K562 (cell line): ENCODE results near the gene PKDREJ. TPM values are rescaled to one million over a fixed set of nuclear protein-coding genes. Genes with fewer than 3 reads are reported as not detected.

Experiments
- ARID1B ChIP-seq: fragments of 450-650 bp; IDR thresholded peaks from 2 replicates; pipeline ENCODE4 v1.6.1; 2016; ENCODE audit warnings: antibody characterized with exemption, mild to moderate bottlenecking, inconsistent platforms
- CEBPZ ChIP-seq: fragments of 150-350 bp; IDR thresholded peaks from 2 replicates; pipeline ENCODE4 v1.6.1; 2014; ENCODE audit warnings: low read depth, mild to moderate bottlenecking, low read length, borderline replicate concordance
- CXXC5 ChIP-seq: fragments of 250-450 bp; sonication (Bioruptor Pico); IDR thresholded peaks from 2 replicates; pipeline ENCODE4 v1.8.0; 2022; ENCODE audit warnings: inconsistent platforms, mild to moderate bottlenecking, moderate library complexity
- ELF1 ChIP-seq: fragments of 200-800 bp; sonication (Bioruptor generic); IDR thresholded peaks from 2 replicates; pipeline ENCODE4 v1.6.1; 2016; ENCODE audit warnings: missing genetic modification characterization, missing compliant biosample characterization
- FUS ChIP-seq: fragments of 200-400 bp; formaldehyde crosslinking; optimal IDR thresholded peaks from 2 replicates; pipeline ENCODE3; 2017; ENCODE audit warnings: low read depth, low read length
- HES1 ChIP-seq: fragments of 450-650 bp; IDR thresholded peaks from 2 replicates; pipeline ENCODE4 v1.6.1; 2016; ENCODE audit warnings: low read depth, mild to moderate bottlenecking, moderate library complexity
- JUND ChIP-seq, 2 experiments: IDR thresholded peaks; 2 replicates in 1 of 2; 3 replicates in 1 of 2; pipeline ENCODE4 v1.6.1; 2011; ENCODE audit warnings: borderline replicate concordance in 2 of 2, low read depth in 2 of 2, low read length in 2 of 2, improper control_type of control experiment in 1 of 2, missing biosample characterization in 1 of 2, missing genetic modification characterization in 1 of 2, missing genetic modification reagents in 1 of 2
- L3MBTL2 ChIP-seq: fragments of 450-650 bp; IDR thresholded peaks from 2 replicates; pipeline ENCODE4 v1.6.1; 2016; ENCODE audit warnings: mild to moderate bottlenecking, moderate library complexity
- MECOM ChIP-seq: fragments of 250-450 bp; sonication (Bioruptor Pico); IDR thresholded peaks from 2 replicates; pipeline ENCODE4 v1.8.0; 2022; ENCODE audit warnings: inconsistent platforms
- MNT ChIP-seq, 2 experiments: fragments of 450-650 bp; conservative IDR thresholded peaks; 2 replicates each; pipeline ENCODE4 v1.6.1; 2017; ENCODE audit warnings: mild to moderate bottlenecking in 2 of 2, moderate library complexity in 2 of 2
- NCOR1 ChIP-seq: fragments of 450-650 bp; IDR thresholded peaks from 2 replicates; pipeline ENCODE4 v1.6.1; 2016; ENCODE audit warnings: mild to moderate bottlenecking, moderate library complexity
- NR2C1 ChIP-seq, 2 experiments: fragments of 450-650 bp; IDR thresholded peaks; 2 replicates each; pipeline ENCODE4 v1.6.1; 2017; ENCODE audit warnings: mild to moderate bottlenecking in 2 of 2, antibody characterized with exemption in 1 of 2, inconsistent platforms in 1 of 2, missing compliant biosample characterization in 1 of 2, missing genetic modification characterization in 1 of 2
- NRF1 ChIP-seq, 2 experiments: fragments of 450-650 bp; IDR thresholded peaks in 1 of 2; conservative IDR thresholded peaks in 1 of 2; 2 replicates each; pipeline ENCODE4 v1.6.1; 2014; ENCODE audit warnings: mild to moderate bottlenecking in 2 of 2
- PML ChIP-seq: IDR thresholded peaks from 2 replicates; pipeline ENCODE4 v1.6.1; 2012; ENCODE audit warnings: low read length, inconsistent platforms
- RBM34 ChIP-seq: fragments of 200-400 bp; formaldehyde crosslinking; IDR thresholded peaks from 2 replicates; pipeline ENCODE4 v1.6.1; 2018; ENCODE audit warnings: low read length, borderline replicate concordance; ENCODE audit not compliant: insufficient read depth
- STAT5A ChIP-seq: IDR thresholded peaks from 2 replicates; pipeline ENCODE4 v1.6.1; 2012; ENCODE audit warnings: low read length, inconsistent platforms, borderline replicate concordance
- TAL1 ChIP-seq: fragments of 450-650 bp; IDR thresholded peaks from 2 replicates; pipeline ENCODE4 v1.6.1; 2016; ENCODE audit warnings: mild to moderate bottlenecking
- VEZF1 ChIP-seq: fragments of 200-800 bp; sonication (Bioruptor generic); IDR thresholded peaks from 2 replicates; pipeline ENCODE4 v1.6.1; 2017; ENCODE audit warnings: missing genetic modification characterization, missing compliant biosample characterization
- ZNF184 ChIP-seq: sonication (generic); formaldehyde crosslinking; IDR thresholded peaks from 2 replicates; pipeline ENCODE4 v1.5.0; 2020; ENCODE audit warnings: missing genetic modification reagents
- polyA plus RNA-seq, 8 experiments: library from polyadenylated mRNA; depleted of rRNA in 4 of 8; stranded (reverse) in 5 of 8; unstranded in 3 of 8; fragments of >200 nt; fragmentation: Nextera tagmentation in 2 of 8; fragmentation: Illumina TruSeq in 1 of 8; extraction: Ambion mirVana in 2 of 8; extraction: Trizol in 1 of 8; gene quantifications; 2 replicates each; pipeline versions ENCODE4 v1.2.1 to v1.2.3, GENCODE V29; 2011 to 2014; ENCODE audit warnings: inconsistent platforms in 1 of 8, missing spikeins in 1 of 8
- total RNA-seq, 7 experiments: library from RNA; depleted of rRNA in 6 of 7; stranded (reverse); fragments of >200 nt in 6 of 7; fragmentation: Illumina TruSeq in 2 of 7; extraction: Trizol in 2 of 7; gene quantifications; 2 replicates each; pipeline versions ENCODE4 v1.2.1 to v1.2.3, GENCODE V29; 2011 to 2021; ENCODE audit warnings: low replicate concordance in 1 of 7

PKDREJ gene
- total and polyA plus RNA-seq, 9 of the 15 experiments (the other 6 are each of a cell fraction or from before 2014, with no cell fraction given), result 0.03 TPM; not detected in 8

- TF ChIP-seq FUS (no peak), ELF1 (tag) (0 out of 2 replicates have a peak, but pooled peaks have one; percentile 21), STAT5A (peak; percentile 57), NCOR1 (peak; percentile 60), RBM34 (no peak), PML (no peak), MECOM (CRISPR knock-in tag) (0 out of 2 replicates have a peak, but pooled peaks have one; percentile 35), ZNF184 (CRISPR knock-in tag) (no peak), ARID1B (peak; percentile 80), CXXC5 (0 out of 2 replicates have a peak, but pooled peaks have one; percentile 26), TAL1 (peak; percentile 61; the same call in 1 of the 2 replicates), JUND (IDR thresholded peaks at IDR 0.05; ENCODE audit: borderline replicate concordance, low read depth, low read length) (no peak), JUND (tag; IDR thresholded peaks at IDR 0.05; ENCODE audit: borderline replicate concordance, low read depth, low read length) (peak; percentile 21; the same call in 1 of the 3 replicates), CEBPZ (no peak), HES1 (no peak), NRF1 (conservative IDR thresholded peaks at IDR 0.05 in 1 of 2, IDR thresholded peaks at IDR 0.05 in 1 of 2) (peak; percentile 90 to 92), L3MBTL2 (peak; percentile 64), NR2C1 (IDR thresholded peaks at IDR 0.05) (no peak), NR2C1 (tag; IDR thresholded peaks at IDR 0.05) (0 out of 2 replicates have a peak, but pooled peaks have one; percentile 30), VEZF1 (CRISPR knock-in tag) (no peak), MNT (conservative IDR thresholded peaks at IDR 0.05) (peak in 1 of 2 experiments; percentile 44; a peak in 2 of 4 replicates)
Observed at GRCh38 chr22:46234969-46235368, 28.2 kb downstream of the PKDREJ start (continued).
